DND-41 (cell line): Measurements from ENCODE around the gene OBSCN.

Source experiments
- EZH2 ChIP-seq: IDR thresholded peaks from 3 replicates; pipeline ENCODE4 v1.6.1; 2012; ENCODE audit warnings: borderline replicate concordance, low read depth, mild to moderate bottlenecking, moderate library complexity, low read length, inconsistent platforms; ENCODE audit not compliant: severe bottlenecking
- TF ChIP-seq, protein P1 (sequence below): IDR thresholded peaks from 2 replicates; pipeline ENCODE4 v1.5.1; 2012; ENCODE audit warnings: borderline replicate concordance, low read length, moderate library complexity, mild to moderate bottlenecking; ENCODE audit not compliant: poor library complexity, severe bottlenecking; ENCODE audit errors: extremely low read depth

DNA sequence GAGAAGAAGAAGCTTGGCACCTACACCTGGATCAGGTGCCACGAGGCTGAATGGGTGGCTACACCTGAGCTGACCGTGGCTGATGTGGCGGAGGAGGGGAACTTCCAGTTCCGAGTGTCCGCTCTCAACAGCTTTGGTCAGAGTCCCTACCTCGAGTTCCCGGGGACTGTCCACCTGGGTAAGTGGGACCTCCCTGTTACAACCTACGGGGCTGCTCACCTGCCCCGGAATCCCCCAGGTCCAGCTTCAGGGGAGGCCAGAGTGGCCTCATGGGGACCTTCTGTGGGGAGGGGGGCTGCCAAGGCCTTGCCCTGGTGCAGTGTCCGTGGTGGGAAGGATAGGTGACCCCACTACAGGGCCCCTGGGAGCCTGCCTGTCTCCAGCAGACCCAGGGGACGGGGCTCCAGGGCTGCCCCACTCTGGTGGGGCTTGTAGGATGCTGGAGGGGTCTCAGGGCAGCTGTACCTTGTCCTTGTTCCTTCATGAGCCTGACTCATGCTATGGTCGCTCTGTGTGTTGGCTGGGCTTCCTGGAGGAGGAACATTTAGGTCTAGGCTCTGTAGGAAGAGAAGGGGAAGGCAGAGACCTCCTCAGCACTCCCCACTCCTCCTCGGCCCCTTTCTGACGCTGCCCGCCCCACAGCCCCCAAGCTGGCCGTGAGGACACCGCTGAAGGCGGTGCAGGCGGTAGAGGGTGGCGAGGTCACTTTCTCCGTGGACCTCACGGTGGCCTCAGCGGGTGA lies 7.2 kb downstream of the OBSCN start:
- TF ChIP-seq EZH2: no peak
- TF ChIP-seq, protein P1, sequence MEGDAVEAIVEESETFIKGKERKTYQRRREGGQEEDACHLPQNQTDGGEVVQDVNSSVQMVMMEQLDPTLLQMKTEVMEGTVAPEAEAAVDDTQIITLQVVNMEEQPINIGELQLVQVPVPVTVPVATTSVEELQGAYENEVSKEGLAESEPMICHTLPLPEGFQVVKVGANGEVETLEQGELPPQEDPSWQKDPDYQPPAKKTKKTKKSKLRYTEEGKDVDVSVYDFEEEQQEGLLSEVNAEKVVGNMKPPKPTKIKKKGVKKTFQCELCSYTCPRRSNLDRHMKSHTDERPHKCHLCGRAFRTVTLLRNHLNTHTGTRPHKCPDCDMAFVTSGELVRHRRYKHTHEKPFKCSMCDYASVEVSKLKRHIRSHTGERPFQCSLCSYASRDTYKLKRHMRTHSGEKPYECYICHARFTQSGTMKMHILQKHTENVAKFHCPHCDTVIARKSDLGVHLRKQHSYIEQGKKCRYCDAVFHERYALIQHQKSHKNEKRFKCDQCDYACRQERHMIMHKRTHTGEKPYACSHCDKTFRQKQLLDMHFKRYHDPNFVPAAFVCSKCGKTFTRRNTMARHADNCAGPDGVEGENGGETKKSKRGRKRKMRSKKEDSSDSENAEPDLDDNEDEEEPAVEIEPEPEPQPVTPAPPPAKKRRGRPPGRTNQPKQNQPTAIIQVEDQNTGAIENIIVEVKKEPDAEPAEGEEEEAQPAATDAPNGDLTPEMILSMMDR: no peak
